ENCODE data around the gene MATK. TPM values are rescaled to one million over a fixed set of nuclear protein-coding genes. Genes with fewer than 3 reads are reported as not detected.

Gene MATK
- total RNA-seq, 1 donor from 2014 or later = 1.8 TPM

DNA sequence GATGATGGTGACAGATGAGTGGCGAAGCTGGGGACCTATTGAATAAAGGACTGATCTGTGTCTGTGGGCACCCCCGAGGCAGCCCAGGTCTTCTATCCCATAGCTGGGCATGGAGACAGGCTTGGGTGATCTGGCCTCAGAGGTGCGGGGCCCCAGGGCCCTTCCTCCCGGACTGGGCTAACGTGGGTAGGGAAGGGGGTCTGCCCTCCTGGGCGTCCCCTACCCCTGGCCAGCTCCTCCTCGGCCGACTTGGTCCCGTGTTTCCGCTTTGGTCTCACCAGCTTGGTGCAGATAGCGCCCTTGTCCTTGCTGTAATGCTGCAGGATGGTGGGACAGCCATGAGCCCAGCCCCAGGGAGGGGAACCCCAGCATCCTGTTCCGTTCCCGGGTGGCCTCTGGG lies 3.3 kb downstream of the MATK start:
- no peak overlapping the region for H3K27ac Mint-ChIP-seq
- no peak overlapping the region for H3K4me3 Mint-ChIP-seq (ENCODE audit: low read depth)
- peaks cover 5% of the 10 kb centered on the region for H3K36me3 Mint-ChIP-seq (ENCODE audit: insufficient read depth)
- H3K9me3 Mint-ChIP-seq (ENCODE audit: low read depth) = peaks cover 11% of the 10 kb centered on the region
- no peaks in the 10 kb centered on the region for H3K4me1 Mint-ChIP-seq (ENCODE audit: low read depth)
- H3K27me3 Mint-ChIP-seq = peaks cover 30% of the 10 kb centered on the region
- TF ChIP-seq, protein P1, sequence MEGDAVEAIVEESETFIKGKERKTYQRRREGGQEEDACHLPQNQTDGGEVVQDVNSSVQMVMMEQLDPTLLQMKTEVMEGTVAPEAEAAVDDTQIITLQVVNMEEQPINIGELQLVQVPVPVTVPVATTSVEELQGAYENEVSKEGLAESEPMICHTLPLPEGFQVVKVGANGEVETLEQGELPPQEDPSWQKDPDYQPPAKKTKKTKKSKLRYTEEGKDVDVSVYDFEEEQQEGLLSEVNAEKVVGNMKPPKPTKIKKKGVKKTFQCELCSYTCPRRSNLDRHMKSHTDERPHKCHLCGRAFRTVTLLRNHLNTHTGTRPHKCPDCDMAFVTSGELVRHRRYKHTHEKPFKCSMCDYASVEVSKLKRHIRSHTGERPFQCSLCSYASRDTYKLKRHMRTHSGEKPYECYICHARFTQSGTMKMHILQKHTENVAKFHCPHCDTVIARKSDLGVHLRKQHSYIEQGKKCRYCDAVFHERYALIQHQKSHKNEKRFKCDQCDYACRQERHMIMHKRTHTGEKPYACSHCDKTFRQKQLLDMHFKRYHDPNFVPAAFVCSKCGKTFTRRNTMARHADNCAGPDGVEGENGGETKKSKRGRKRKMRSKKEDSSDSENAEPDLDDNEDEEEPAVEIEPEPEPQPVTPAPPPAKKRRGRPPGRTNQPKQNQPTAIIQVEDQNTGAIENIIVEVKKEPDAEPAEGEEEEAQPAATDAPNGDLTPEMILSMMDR (IDR thresholded peaks at IDR 0.05; ENCODE audit: unreplicated experiment) = no peak
- DNase-seq (ENCODE audit: low spot score, unreplicated experiment) = no peak

DNA sequence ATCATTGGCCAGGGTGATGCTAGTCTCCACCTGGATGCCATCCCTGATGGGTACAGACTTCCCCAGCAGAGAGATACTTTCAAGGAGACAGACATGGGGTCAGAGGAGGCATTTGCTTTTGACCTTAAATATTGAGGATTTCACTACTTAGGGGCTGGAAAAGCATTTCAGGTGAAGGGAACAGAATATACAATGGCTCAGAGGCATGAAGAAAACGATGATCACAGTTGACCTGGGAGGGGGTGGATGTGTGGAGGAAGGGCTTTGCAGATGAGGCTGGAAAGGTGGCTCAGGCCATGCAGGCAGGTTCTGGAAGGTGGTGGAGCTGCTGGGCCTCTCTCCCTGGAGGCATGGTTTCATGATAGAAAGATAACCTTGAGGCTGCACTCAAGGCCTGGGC lies 3.9 kb downstream of the MATK start:
- Mint-ChIP-seq H3K4me1 (ENCODE audit: low read depth) (no peaks in the 10 kb centered on the region), H3K36me3 (ENCODE audit: insufficient read depth) (peaks cover 5% of the 10 kb centered on the region), H3K4me3 (ENCODE audit: low read depth) (no peak overlapping the region), H3K27me3 (peaks cover 27% of the 10 kb centered on the region), H3K27ac (no peak overlapping the region), H3K9me3 (ENCODE audit: low read depth) (peaks cover 11% of the 10 kb centered on the region)
- TF ChIP-seq, protein P1 (IDR thresholded peaks at IDR 0.05; ENCODE audit: unreplicated experiment) = no peak
- DNase-seq (ENCODE audit: low spot score, unreplicated experiment) = no peak

DNA sequence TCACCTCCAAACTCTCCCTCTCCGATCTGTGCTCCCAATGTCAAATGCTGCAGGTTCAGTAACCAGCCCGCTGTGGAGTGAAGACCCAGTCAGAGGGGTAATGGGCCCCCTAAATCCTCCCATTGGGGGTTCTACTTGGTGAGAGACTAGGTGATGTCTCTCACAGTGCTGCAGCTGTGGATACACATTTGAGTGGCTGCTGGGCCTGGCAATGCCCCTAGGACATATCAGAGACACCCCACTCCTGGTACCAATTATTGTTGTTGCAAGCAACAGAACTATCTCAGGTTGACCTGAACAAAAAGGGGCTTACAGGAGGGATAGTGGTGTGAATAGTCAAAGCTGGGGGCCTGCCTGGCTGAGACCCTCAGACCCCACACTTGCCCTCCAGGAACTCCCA lies 4.6 kb downstream of the MATK start:
- Mint-ChIP-seq H3K4me3 (ENCODE audit: low read depth) (no peak overlapping the region), H3K9me3 (ENCODE audit: low read depth) (peaks cover 11% of the 10 kb centered on the region), H3K27ac (no peak overlapping the region), H3K4me1 (ENCODE audit: low read depth) (no peaks in the 10 kb centered on the region), H3K27me3 (peaks cover 22% of the 10 kb centered on the region), H3K36me3 (ENCODE audit: insufficient read depth) (peaks cover 5% of the 10 kb centered on the region)
- no peak for DNase-seq (ENCODE audit: low spot score, unreplicated experiment)
- TF ChIP-seq, protein P1 (IDR thresholded peaks at IDR 0.05; ENCODE audit: unreplicated experiment) = no peak

DNA sequence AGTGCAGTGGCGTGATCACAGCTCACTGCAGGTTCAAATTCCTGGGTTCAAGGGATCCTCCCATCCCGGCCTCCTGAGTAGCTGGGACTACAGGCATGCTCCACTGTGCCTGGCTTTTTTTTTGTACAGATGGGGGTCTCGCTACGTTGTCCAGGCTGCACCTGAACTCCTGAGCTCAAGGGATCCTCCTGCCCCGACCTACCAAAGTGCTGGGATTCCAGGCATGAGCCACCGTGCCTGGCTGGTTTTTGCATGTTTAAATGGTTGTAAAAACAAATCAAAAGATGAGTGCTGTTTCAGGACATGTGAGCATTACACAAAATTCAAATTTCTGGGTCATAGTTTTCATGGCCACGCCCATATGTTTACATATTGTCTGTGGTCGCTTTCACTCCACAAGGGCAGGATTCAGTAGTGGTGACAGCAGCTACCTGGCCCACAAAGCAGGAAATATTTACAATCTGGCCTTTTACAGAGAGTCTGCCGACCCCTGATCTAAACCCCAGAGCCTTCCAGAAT lies 5.3 kb downstream of the MATK start:
- Mint-ChIP-seq H3K4me3 (ENCODE audit: low read depth) (no peak overlapping the region), H3K27me3 (peaks cover 20% of the 10 kb centered on the region), H3K36me3 (ENCODE audit: insufficient read depth) (peaks cover 5% of the 10 kb centered on the region), H3K27ac (no peak overlapping the region), H3K9me3 (ENCODE audit: low read depth) (peaks cover 11% of the 10 kb centered on the region), H3K4me1 (ENCODE audit: low read depth) (no peaks in the 10 kb centered on the region)
- TF ChIP-seq, protein P1 (IDR thresholded peaks at IDR 0.05; ENCODE audit: unreplicated experiment) = no peak
- no peak for DNase-seq (ENCODE audit: low spot score, unreplicated experiment)

DNA sequence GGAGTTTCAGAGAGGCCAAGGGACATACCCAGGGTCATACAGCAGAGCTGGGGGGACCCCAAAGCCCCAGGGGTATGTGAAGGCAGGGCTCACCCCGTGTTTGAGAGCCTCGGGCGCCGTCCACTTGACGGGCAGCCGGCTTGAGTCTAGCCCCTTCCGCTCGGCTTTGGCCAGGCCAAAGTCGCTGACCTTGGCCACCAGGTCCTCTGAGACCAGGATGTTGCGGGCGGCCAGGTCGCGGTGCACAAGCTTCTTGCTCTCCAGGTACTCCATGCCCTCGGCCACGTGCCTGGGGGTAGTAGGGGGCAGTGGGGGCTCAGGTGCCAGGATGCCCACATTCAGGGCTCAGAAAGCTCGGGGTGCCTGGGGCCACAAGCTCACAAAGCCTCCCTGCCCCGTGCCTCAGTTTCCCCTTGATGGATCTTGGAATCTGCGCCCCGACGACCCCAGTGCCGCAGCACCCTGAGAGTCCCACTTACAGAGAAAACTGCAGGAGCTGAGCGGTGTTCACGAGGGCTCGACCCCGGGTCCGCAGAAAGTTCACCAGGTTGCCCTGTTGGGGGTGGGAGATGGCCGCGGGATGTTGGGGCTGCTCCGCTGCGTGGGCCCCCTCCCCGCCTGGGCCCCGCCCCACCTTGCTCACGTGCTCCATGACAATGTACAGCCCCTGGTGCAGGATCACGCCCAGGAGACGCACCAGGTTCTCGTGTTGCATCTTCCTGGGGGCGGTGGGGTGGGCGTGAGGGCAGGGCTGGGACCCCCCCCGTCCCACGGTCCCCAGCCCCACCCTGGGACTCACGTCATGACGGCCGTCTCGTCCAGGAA lies 7.1 kb downstream of the MATK start:
- no peaks in the 10 kb centered on the region for H3K4me1 Mint-ChIP-seq (ENCODE audit: low read depth)
- no peak for DNase-seq (ENCODE audit: low spot score, unreplicated experiment)
- H3K4me3 Mint-ChIP-seq (ENCODE audit: low read depth) = no peak overlapping the region

More for the DNA sequence above, 7.1 kb downstream of the MATK start:
- Mint-ChIP-seq H3K9me3 (ENCODE audit: low read depth) (peaks cover 11% of the 10 kb centered on the region), H3K27ac (no peak overlapping the region), H3K27me3 (peaks cover 6% of the 10 kb centered on the region), H3K36me3 (ENCODE audit: insufficient read depth) (peaks cover 5% of the 10 kb centered on the region)
- TF ChIP-seq, protein P1 (IDR thresholded peaks at IDR 0.05; ENCODE audit: unreplicated experiment) = no peak
